Sigmoid colon (tissue), 7 donors: ENCODE measurements around the gene TGFBR2. TPM values are rescaled to one million over a fixed set of nuclear protein-coding genes. Genes with fewer than 3 reads are reported as not detected.
A peak's percentile ranks its signal among the peaks of the same experiment; 100 is the strongest.

Experiments used
- DNase-seq: peaks from one replicate; pipeline ENCODE4 v3.0.0-alpha.2; 2019
- H3K27ac ChIP-seq, 4 donors: fragments of 200-600 bp; sonication (generic); one replicate each; pipeline ENCODE4 v1.5.1; 2016 to 2019; ENCODE audit warnings: mild to moderate bottlenecking in 1 of 4
- H3K27me3 ChIP-seq, 3 donors: fragments of 200-600 bp; sonication (generic); one replicate each; pipeline ENCODE4 v1.5.1; 2019; ENCODE audit warnings: mild to moderate bottlenecking in 1 of 3
- H3K36me3 ChIP-seq, 4 donors: fragments of 200-600 bp; sonication (generic); one replicate each; pipeline ENCODE4 v1.5.1; 2016 to 2019
- H3K4me1 ChIP-seq, 4 donors: fragments of 200-600 bp; sonication (generic); one replicate each; pipeline ENCODE4 v1.5.1; 2017 to 2019
- H3K4me3 ChIP-seq, 4 donors: fragments of 200-600 bp; sonication (generic); one replicate each; pipeline ENCODE4 v1.5.1; 2017 to 2019; ENCODE audit warnings: mild to moderate bottlenecking in 2 of 4, moderate library complexity in 1 of 4
- H3K9me3 ChIP-seq, 4 donors: fragments of 200-600 bp in 3 of 4; sonication (generic) in 3 of 4; one replicate each; pipeline versions ENCODE4 v1.5.1 to v1.6.1; 2013 to 2019
- CTCF ChIP-seq, 4 experiments: fragments of 450-650 bp in 3 of 4; fragments of 200-600 bp in 1 of 4; IDR thresholded peaks; one replicate each; pipeline ENCODE4 v1.5.1; 2016 to 2019; ENCODE audit warnings: antibody characterized with exemption in 4 of 4, mild to moderate bottlenecking in 3 of 4, moderate library complexity in 2 of 4
- EP300 ChIP-seq, 4 donors: sonication (generic); formaldehyde crosslinking; IDR thresholded peaks; one replicate each; pipeline ENCODE4 v1.6.1; 2017; ENCODE audit warnings: antibody characterized with exemption in 4 of 4
- POLR2A ChIP-seq, 2 donors: fragments of 450-650 bp; IDR thresholded peaks; one replicate each; pipeline ENCODE4 v1.6.1; 2016; ENCODE audit warnings: antibody characterized with exemption in 2 of 2, mild to moderate bottlenecking in 2 of 2, moderate library complexity in 2 of 2
- POLR2AphosphoS5 ChIP-seq, 4 donors: sonication (generic); formaldehyde crosslinking; IDR thresholded peaks; one replicate each; pipeline ENCODE4 v1.6.1; 2017; ENCODE audit warnings: antibody characterized with exemption in 4 of 4
- WGBS, 2 donors: extraction: QIAGEN DNeasy Blood & Tissue Kit; methylation state at CpG; one replicate each; pipeline ENCODE4 v1.1.7; 2013; 5-methylcytosine and 5-hydroxymethylcytosine counted together
- intact Hi-C: fragments of 100-400 bp; cut with DNase I; formaldehyde crosslinking; loops from one replicate; pipeline ENCODE4 v1.15.1; 2023
- polyA plus RNA-seq, 3 donors: library from polyadenylated mRNA; stranded (reverse); fragments of 200-250 nt; gene quantifications; one replicate each; pipeline ENCODE4 v1.2.3, GENCODE V29; 2013
- total RNA-seq, 4 donors: library from RNA; depleted of rRNA; stranded (reverse); fragments of >200 nt; gene quantifications; one replicate each; pipeline ENCODE4 v1.1.0, GENCODE V29; 2016
- donor health status: healthy with polysubstance abuse.
- donor health status: Bipolar disorder and iron deficiency.
- donor health status: healthy.

TGFBR2 gene
- total and polyA plus RNA-seq, 7 donors, result 9.9 to 243 (median 215) TPM

- WGBS, 2 donors, result 96 to 97% methylated on average over 4 of the region's 4 CpGs
- Histone ChIP-seq H3K9me3 (no peaks in the 10 kb centered on the region), H3K36me3 (peaks cover 0 to 25% (median 0%) of the 10 kb centered on the region in 4 donors), H3K27ac (no peak overlapping the region), H3K27me3 (no peaks in the 10 kb centered on the region), H3K4me1 (peaks cover 0 to 12% (median 9%) of the 10 kb centered on the region in 4 donors), H3K4me3 (no peak overlapping the region)
- DNase-seq, result no peak
- intact Hi-C loops, result no loop called here
- peak in 1 of 4 donors; percentile 8 for TF ChIP-seq POLR2AphosphoS5 (IDR thresholded peaks at IDR 0.05)
- TF ChIP-seq EP300 (IDR thresholded peaks at IDR 0.05), result no peak
These were observed 93.5 kb downstream of the TGFBR2 start for GRCh38 chr3:30699927-30700326.

- Histone ChIP-seq H3K36me3 (peaks cover 0 to 16% (median 0%) of the 10 kb centered on the region in 4 donors), H3K27ac (no peak overlapping the region), H3K9me3 (no peaks in the 10 kb centered on the region), H3K4me1 (peaks cover 0 to 12% (median 9%) of the 10 kb centered on the region in 4 donors), H3K27me3 (no peaks in the 10 kb centered on the region), H3K4me3 (no peak overlapping the region)
- no peak for TF ChIP-seq POLR2A (IDR thresholded peaks at IDR 0.05)
- TF ChIP-seq EP300 (IDR thresholded peaks at IDR 0.05), result no peak
- no peak for TF ChIP-seq CTCF (IDR thresholded peaks at IDR 0.05)
- TF ChIP-seq POLR2AphosphoS5 (IDR thresholded peaks at IDR 0.05), result peak in 1 of 4 donors; percentile 15
- WGBS, 2 donors, result 92 to 94% methylated on average over 3 of the region's 3 CpGs
- intact Hi-C loops, result no loop called here
- no peak for DNase-seq
These were observed 94.4 kb downstream of the TGFBR2 start for GRCh38 chr3:30700702-30701321.

- TF ChIP-seq CTCF (IDR thresholded peaks at IDR 0.05) (no peak), POLR2A (IDR thresholded peaks at IDR 0.05) (no peak), EP300 (IDR thresholded peaks at IDR 0.05) (no peak), POLR2AphosphoS5 (IDR thresholded peaks at IDR 0.05) (no peak)
- no peak for DNase-seq
- intact Hi-C loops, result no loop called here
- Histone ChIP-seq H3K36me3 (peaks cover 0 to 9% (median 0%) of the 10 kb centered on the region in 4 donors), H3K27me3 (no peaks in the 10 kb centered on the region), H3K27ac (no peak overlapping the region), H3K4me3 (no peak overlapping the region), H3K9me3 (no peaks in the 10 kb centered on the region), H3K4me1 (no peaks in the 10 kb centered on the region)
These were observed 95.8 kb downstream of the TGFBR2 start for GRCh38 chr3:30702038-30702827.

- no peak for DNase-seq
- Histone ChIP-seq H3K4me3 (no peak overlapping the region), H3K9me3 (no peaks in the 10 kb centered on the region), H3K36me3 (peaks cover 0 to 9% (median 0%) of the 10 kb centered on the region in 4 donors), H3K27ac (no peak overlapping the region), H3K4me1 (no peaks in the 10 kb centered on the region), H3K27me3 (no peaks in the 10 kb centered on the region)
- no peak for TF ChIP-seq CTCF (IDR thresholded peaks at IDR 0.05)
- peak in 1 of 4 donors; percentile 9 for TF ChIP-seq POLR2AphosphoS5 (IDR thresholded peaks at IDR 0.05)
- no peak for TF ChIP-seq POLR2A (IDR thresholded peaks at IDR 0.05)
- TF ChIP-seq EP300 (IDR thresholded peaks at IDR 0.05), result no peak
- WGBS, 2 donors, result 70 to 95% methylated on average over 2 of the region's 2 CpGs
- intact Hi-C loops, result no loop called here
These were observed 96.5 kb downstream of the TGFBR2 start for GRCh38 chr3:30702828-30703397.
